ENCODE results near the gene GPR55. TPM values are rescaled to one million over a fixed set of nuclear protein-coding genes. Genes with fewer than 3 reads are reported as not detected.
A peak's percentile ranks its signal among the peaks of the same experiment; 100 is the strongest.

The GPR55 gene
- 4.1 and 4.7 TPM in 2 replicates for total RNA-seq
- total RNA-seq (2013): 2.1 TPM
- polyA plus RNA-seq: 0.58 and 3.0 TPM in 2 replicates
- 1.6 and 2.8 TPM in 2 replicates for polyA minus RNA-seq

- H2AFZ ChIP-seq (ENCODE audit: insufficient read depth, low read depth, low read length, poor library complexity, severe bottlenecking): peak within 1 kb of the TSS; percentile 88
- peak; percentile 64 for DNase-seq
- Mint-ChIP-seq H3K9me3 (ENCODE audit: insufficient read depth) (no peaks in the 10 kb centered on the region), H3K27me3 (no peaks in the 10 kb centered on the region), H3K27ac (peak within 1 kb of the TSS; percentile 85), H3K4me3 (peak within 1 kb of the TSS; percentile 85), H3K4me1 (peaks cover 22% of the 10 kb centered on the region)
- H3K79me2 ChIP-seq (ENCODE audit: control insufficient read depth, insufficient read depth, low read length): no peaks in the 10 kb centered on the region
- no peaks in the 10 kb centered on the region for H4K20me1 ChIP-seq (ENCODE audit: control insufficient read depth, insufficient read depth, low read length, poor library complexity, severe bottlenecking)
- peak within 1 kb of the TSS in 4 of 5 experiments; percentile 39 to 60 (median 50) for H3K4me3 ChIP-seq (ENCODE audit: control extremely low read depth in 1 of 5, extremely low read depth in 1 of 5, insufficient read depth in 1 of 5, low read depth in 2 of 5, low read length in 4 of 5)
- 53% methylated on average over 25 of the region's 26 CpGs for WGBS (ENCODE audit: insufficient coverage)
- peak within 1 kb of the TSS; percentile 71 for H3K4me2 ChIP-seq (replicated peaks; ENCODE audit: low read depth, low read length, poor library complexity, severe bottlenecking)
- peak; percentile 74 for ATAC-seq (ENCODE audit: low read depth)
- peaks cover 3 to 24% of the 10 kb centered on the region in 2 donors for H3K4me1 ChIP-seq (ENCODE audit: control insufficient read depth in 2 of 2, insufficient read depth in 2 of 2, low read length in 2 of 2)
- H3K27ac ChIP-seq (ENCODE audit: low read length in 2 of 2): peak within 1 kb of the TSS; percentile 12 to 42
- TF ChIP-seq EZH2 (IDR thresholded peaks at IDR 0.05; ENCODE audit: borderline replicate concordance, insufficient read depth, low read depth, low read length, poor library complexity, severe bottlenecking) (no peak), CTCF (IDR thresholded peaks at IDR 0.05) (peak; percentile 29)
- peak within 1 kb of the TSS; percentile 55 for H3K9ac ChIP-seq (ENCODE audit: low read length)
- ChIA-PET CTCF (interaction anchor here (0.6 to 3.6 kb wide), 10 partner anchors 11 to 100 kb away, joined by 3 to 18 read pairs (median 4); no protein-coding TSS in a partner anchor), POLR2A (no interaction called here)
- H3K9me3 ChIP-seq (ENCODE audit: control extremely low read depth in 1 of 3, control insufficient read depth in 2 of 3, insufficient read depth in 1 of 3, low read length in 2 of 3): no peaks in the 10 kb centered on the region
- no peaks in the 10 kb centered on the region for H3K36me3 ChIP-seq (replicated peaks in 1 of 2; ENCODE audit: control extremely low read depth in 1 of 2, control insufficient read depth in 1 of 2, extremely low read depth in 1 of 2, insufficient read depth in 2 of 2, low read length in 1 of 2)
- intact Hi-C loops (cut with micrococcal nuclease): no loop called here
- peaks cover 0 to 4% (median 0%) of the 10 kb centered on the region in 4 experiments for H3K27me3 ChIP-seq (replicated peaks in 1 of 4; ENCODE audit: control extremely low read depth in 1 of 4, control insufficient read depth in 3 of 4, insufficient read depth in 4 of 4, low read length in 3 of 4)
Measured at GRCh38 chr2:230924470-230925341, at the start of gene GPR55. TSS of gene GPR55 (minus strand) at chr2:230925242. CDS start at chr2:230910962, 14,280 bp downstream.

Measured in B cell (primary cell).